Suppressor macrophage treated with lipopolysaccharide for 1 hour (primary cell): ENCODE data around the gene GGTLC3.
"Not testable (repeated sequence)": the region's sequence is repeated elsewhere in the genome, so short reads cannot be mapped to it uniquely, and the experiment has no call there.

Experiments
- DNase-seq, 3 donors: peaks; one replicate each; pipeline ENCODE4 v3.0.0-alpha.2; 2020 to 2022

The GGTLC3 gene

GRCh38 chr22:18518061-18518460 is at the start of gene GGTLC3:
GGTLC3 (minus strand) TSS chr22:18518161; CDS start chr22:18517897, 264 bp downstream.
- DNase-seq, result not testable (repeated sequence)

DNA sequence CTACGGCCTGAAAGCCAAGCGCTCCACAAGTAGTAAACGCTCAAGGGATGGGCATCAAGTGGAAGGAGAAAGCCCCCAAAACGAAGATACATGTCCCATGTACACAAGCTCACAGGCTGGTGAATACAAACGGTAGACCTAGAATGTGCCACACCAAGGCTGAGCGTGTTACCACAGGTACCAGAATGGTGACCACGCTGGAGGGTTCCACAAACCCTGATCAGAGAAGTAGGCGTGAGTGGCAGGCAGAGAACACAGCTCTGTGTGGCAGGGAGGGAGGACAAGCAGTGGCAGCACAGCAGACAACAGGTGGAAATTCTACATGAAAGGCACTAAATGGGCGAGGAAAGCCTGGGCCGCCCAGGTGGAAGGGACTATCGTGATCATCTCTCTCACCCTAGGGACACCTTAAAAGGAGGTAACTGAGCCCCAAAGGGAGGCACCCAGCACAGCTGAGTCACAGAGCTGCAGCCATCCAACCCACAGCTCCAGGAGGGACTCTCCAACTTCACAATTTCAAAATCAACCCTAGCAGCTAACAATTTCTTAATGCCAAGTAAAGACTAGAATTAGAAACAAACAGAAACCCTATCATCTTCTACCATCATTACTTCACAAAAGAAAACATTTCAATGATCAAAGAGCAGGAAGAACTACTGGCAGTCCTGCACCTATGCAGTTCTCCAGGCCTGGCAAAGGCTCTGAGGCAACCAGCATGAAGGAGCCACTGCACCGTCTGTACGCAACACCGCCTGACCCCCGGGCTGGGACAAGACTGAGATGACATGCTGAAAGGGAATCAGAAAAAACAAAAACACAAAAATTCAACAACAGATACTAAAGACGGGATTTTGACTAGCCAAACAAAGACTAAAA is 42.4 kb upstream of the GGTLC3 start:
- DNase-seq, result not testable (repeated sequence)

DNA sequence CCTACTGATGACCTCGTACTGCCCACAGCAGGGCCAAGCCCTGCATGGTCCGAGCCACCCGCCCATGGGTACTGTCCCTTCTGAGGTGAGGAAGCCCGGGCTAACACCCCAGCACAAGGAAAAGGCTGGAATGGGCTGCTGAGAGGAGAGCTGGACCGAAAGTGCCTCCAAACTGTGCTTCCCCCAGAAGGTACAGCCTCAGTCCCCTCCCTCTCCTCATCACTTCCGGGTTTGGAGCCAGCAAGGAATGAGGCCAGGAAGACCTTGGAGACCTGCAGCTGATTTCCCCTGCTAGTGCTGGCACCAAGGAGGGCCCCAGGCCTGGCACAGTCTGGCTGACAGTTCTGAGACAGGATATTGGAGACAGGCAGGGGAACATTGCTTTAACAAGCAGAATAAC is 41.0 kb upstream of the GGTLC3 start:
- DNase-seq, result not testable (repeated sequence)

DNA sequence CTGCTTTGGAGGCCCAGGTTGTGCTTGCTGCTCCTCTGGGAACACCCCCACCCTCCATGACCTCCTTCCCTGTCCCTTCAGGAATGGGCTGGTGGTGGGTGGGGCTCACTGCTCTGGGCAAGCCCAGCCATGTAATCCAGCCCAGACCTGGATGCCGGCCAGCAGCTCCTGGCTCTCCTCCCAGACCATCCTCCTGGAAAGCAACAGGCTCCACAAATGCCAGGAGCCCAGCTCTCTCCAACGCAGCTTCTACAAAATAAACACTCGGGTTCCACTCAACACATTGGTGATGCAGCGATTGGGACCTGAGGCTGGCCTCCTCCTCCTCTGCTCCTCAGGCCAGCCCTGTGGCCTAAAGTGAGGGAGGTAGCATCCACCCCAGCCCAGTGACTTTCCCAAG is 40.6 kb upstream of the GGTLC3 start:
- DNase-seq, result not testable (repeated sequence)

- not testable (repeated sequence) for DNase-seq
Observed at GRCh38 chr22:18554280-18555256, 36.6 kb upstream of the GGTLC3 start.

DNA sequence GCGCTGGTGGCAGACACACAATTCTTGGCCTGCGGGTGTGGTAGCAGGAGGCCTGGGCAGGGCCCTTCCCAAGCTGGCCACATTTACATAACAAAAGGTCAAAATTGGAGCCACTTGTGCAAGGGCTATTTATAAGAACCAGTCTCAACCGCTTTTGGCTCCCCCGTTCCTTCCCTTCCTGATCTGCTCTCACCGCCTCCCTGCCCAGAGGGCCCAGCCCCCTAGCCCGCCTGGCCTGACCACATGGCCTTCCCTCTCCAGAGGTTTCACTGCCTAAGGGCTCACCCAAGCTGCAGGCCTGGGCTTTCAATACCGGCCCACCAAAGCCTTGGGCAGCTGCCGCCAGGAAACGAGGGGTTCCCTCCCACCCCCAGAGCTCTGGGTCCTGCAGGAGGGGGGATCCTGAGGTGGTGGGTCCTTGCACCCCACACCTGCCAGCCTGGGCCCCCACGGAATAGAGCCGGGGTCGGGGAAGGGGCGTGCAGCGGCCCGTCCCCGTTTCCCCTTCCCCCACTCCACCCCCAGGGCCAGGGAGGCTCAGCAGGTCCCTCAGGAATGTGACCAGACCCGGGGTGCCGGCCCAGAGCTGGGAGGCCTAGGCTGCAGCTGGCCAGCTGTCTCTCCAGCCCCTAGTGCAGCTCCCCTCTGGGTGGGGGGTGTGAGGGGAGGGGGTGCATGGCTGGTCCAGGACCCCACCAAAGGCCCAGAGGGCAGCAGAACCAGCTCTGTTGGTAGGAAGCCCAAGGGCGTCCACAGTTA is 35.1 kb upstream of the GGTLC3 start:
- DNase-seq, result not testable (repeated sequence)

DNA sequence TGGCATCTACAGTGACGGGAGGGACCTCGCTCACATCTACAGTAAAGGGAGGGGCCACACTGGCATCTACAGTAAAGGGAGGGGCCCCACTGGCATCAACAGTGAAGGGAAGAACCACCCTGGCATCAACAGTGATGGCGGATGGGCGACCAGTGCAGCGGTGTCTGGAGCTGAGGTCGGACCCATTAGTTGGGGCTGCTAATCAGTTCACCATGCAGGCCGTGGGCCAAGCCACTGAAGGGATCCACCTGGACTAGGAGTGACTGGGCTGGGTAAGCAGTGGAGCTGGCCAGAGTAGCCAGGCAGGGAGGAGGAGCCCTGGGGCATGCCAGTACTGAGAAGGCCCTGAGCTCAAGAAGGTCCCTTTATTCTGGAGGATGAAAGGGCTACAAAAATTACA is 33.1 kb upstream of the GGTLC3 start:
- DNase-seq, result not testable (repeated sequence)

- not testable (repeated sequence) for DNase-seq
Observed at GRCh38 chr22:18549458-18550179, 31.7 kb upstream of the GGTLC3 start.

DNA sequence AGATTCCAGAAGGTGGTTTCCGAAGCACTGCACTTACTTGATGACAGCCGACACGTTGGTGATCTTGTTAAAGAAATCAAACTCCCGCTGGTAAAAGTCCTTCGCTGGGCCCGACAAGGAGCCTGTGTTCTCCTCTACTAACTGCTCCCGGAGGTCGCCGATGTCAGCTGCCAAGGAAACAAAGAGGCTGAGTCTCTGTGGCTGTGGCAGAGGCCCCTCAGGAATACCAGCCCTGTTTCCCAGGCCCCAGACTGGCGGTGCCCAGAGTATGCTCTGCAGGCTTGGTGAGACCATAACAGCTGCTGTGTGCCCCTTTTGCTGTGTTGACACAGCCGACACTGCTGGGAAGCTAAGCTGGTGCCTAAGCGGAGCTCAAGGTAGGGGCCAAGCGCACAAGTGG is 26.7 kb upstream of the GGTLC3 start:
- not testable (repeated sequence) for DNase-seq

- DNase-seq, result not testable (repeated sequence)
Observed at GRCh38 chr22:18543400-18543799, 25.4 kb upstream of the GGTLC3 start.

DNA sequence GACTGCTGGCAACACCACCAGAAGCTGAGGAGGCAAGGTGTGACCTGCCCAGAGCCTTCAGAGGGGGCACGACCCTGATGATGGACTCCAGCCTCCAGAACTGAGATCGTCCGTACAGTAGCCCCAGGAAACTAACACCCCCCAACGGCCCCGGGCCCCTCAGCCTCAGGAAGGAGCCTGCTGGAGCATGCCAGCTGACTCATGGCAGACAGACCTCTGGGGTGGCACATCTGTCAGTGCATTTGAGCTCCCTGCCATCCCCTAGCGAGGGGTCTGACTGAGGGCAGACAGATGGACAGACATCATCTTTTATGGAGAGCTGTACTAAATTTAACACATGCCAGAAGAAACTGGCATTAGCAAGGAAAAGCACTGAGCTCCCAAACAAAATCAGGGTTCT is 22.0 kb upstream of the GGTLC3 start:
- not testable (repeated sequence) for DNase-seq

GRCh38 chr22:18534315-18534714 is 16.4 kb upstream of the GGTLC3 start:
- not testable (repeated sequence) for DNase-seq

DNA sequence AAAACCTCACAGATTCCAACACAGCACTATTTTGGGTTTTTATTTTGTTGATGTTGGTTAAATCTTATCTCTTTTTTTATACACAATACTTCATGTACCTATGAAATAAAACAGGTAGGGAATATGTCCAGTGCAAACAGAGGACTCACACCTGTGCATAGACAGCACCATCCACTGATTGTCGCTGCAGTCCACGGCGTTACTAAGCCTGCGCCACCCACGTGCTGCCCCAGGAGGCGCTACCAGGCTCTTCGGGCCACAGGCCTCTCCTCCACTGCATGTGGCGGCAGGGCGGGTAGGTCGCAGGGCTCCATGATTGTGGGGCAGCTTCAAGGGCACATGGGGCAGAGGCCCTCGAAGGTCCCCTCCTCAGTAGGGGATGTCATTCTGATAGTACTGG is 15.7 kb upstream of the GGTLC3 start:
- not testable (repeated sequence) for DNase-seq

- not testable (repeated sequence) for DNase-seq
Observed at GRCh38 chr22:18529416-18530145, 11.6 kb upstream of the GGTLC3 start.

DNA sequence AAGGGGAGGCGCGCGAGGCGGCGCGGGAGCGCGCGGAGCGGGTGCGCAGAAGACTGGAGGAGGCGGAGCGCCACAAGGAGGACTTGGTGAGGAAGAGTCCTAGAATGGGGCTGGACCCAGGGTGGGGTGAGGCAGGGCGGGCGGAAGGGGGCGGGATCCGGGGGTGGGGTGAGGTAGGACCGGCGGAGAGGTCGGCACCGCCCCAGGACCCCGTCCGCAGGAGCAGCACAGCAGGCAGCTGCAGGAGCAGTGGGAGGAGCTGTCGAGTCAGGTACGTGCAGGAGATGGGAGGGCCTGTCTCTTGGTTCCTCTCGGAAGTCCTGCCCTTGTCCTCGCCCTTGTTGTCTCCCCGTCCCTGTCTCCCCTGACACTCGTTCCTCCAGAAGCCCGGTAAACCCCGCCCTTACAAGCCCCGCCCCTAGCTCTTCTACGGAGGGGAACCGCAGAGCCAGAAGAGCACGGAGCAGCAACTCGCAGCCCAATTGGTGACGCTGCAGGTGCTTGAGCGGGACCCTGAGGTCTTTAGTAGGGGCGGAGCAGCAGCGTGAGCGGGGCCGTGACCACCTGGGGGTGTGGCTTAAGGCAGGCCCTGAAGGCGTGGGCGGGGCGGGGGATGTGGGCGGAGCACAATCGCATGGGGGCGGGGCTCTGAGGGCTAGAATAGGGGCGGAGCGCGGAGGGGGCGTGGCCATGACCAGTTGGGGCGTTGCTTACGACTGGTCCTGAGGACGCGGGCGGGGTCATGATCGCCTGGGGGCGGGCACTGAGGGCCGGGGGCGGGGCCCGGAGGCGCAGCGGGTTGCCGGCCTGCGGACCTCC is 10.8 kb upstream of the GGTLC3 start:
- peak; percentile 34 to 96 (median 76) for DNase-seq

DNA sequence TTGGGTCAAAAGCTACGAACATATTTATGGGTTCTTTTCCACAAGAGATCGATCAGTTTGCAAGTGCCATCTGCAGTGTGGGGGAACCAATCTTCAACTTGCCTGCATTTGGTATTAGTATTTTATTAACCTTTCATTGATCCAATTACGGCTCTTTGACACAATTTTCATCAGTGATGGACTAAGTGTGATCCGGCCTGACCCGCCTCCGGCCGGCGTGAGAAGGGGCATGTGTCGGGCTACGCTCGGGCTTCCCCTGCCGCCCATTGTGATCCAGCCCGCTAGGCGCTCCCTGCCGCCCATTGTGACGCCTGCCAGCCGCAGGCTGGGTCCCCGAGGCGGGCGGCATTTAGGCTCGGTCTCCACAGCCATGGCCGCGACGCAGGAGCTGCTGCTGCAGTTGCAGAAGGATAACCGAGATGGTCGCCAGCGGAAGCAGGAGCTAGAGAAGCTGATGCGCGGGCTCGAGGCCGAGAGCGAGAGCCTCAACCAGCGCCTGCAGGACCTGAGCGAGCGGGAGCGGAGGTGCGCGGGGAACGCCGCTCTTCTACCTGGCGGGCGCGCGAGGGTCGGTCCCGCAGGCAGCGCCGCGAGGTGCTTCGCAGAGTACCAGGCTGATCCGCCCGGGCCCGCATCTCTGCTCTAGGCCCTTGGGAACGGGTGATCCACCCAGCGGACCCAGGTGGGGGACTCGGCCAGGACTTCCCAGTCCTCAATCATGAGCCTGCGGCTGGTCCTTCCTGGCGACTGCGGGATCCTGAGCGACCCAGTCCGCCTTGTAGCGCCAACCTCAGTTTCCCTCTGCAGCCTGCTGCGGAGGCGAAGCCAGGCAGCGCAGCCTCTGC is 10.0 kb upstream of the GGTLC3 start, which contains the start of gene TMEM191B:
Gene TMEM191B (plus strand): TSS at position 51 of the 845 bp plus-strand sequence. CDS start 179 bp downstream, at position 230.
- DNase-seq, result not testable (repeated sequence)

- not testable (repeated sequence) for DNase-seq
Observed at GRCh38 chr22:18523328-18523727, 5.4 kb upstream of the GGTLC3 start.

DNA sequence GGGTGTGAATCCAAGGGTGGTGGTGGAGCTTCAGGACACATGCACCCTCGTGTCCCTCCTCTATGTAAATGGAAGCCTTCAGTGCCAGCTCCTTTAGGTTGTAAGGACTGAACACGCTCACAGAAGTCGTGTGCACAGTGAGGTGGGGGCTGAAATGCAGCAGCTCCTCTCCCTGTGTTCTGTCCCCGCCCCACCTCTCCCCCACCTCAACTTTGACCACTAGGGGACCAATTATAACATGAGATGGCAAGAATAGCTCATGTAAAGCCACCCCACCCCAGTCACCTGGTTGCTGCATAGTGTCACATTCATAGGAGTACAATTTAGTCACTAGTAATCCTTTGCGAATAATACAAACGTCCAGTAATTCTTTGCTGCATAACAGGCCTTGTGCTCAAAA is 4.8 kb upstream of the GGTLC3 start:
- DNase-seq, result not testable (repeated sequence)

DNA sequence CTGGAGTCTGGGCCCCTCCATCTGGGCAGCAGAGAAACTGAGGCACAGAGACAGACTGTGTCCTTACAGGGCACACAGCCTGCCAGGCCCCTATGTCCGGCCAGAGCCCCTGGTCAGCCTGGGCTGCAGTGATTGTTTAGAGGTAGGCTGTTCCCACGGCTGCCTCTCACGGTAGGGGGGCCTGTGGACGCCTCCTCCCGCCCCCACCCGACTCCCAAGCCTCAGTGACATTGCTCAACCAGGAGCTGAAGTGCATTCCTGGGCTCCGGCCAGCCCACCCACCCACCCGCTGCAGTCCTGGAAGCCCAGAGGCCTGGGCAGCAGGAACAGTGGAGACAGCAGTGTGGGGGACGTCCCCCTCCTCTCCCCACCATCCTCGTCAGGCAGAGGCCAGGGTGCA is 4.5 kb downstream of the GGTLC3 start:
- not testable (repeated sequence) for DNase-seq
